HCT116 (cell line): Measurements from ENCODE around the gene KCNS3. TPM values are rescaled to one million over a fixed set of nuclear protein-coding genes. Genes with fewer than 3 reads are reported as not detected.

Experiments used
- ATAC-seq: fragments of 200-7000 bp; cut with Tn5 transposase; 2 replicates; pipeline ENCODE4 v1.9.1; 2020; ENCODE audit warnings: mild to moderate bottlenecking, moderate library complexity
- BruUV-seq: library from RNA; stranded (reverse); fragments of 400-500 nt; replicated peaks from 2 replicates; lab custom pipeline; 2021; lab: Mats Ljungman, UMichigan
- CTCF ChIA-PET: fragments of 300-600 bp; sonication (Branson Sonifier 250); formaldehyde crosslinking; loops from one replicate; lab custom pipeline; 2021; ENCODE audit warnings: antibody characterized with exemption; lab: Charles Lee
- POLR2A ChIA-PET: fragments of 300-600, 350-600 bp; sonication (Branson Sonifier 250); formaldehyde crosslinking; loops from one replicate; lab custom pipeline; 2021; ENCODE audit warnings: antibody characterized with exemption; lab: Charles Lee
- RAD21 ChIA-PET, 2 experiments: fragments of 300-600 bp; sonication (Branson Sonifier 250); formaldehyde crosslinking; loops; one replicate each; lab custom pipeline; 2023; ENCODE audit warnings: low total read pairs in 2 of 2; ENCODE audit not compliant: uncharacterized antibody in 2 of 2, unreplicated experiment in 2 of 2, low non-redundant PET in 1 of 2; lab: Charles Lee
- DNase-seq: peaks from one replicate; pipeline ENCODE4 v3.0.0-alpha.2; 2010; ENCODE audit warnings: low read depth, low spot score
- H2AFZ ChIP-seq: fragments of 200-600 bp; shearing (Covaris generic), sonication (generic); 2 replicates; pipeline ENCODE4 v1.6.1; 2017; ENCODE audit warnings: low read depth, mixed run types, mixed read lengths, antibody characterized with exemption, low read length; ENCODE audit not compliant: poor library complexity, severe bottlenecking
- H3K27ac ChIP-seq: 2 replicates; pipeline ENCODE4 v1.5.1; 2012; ENCODE audit warnings: low read depth, low read length
- H3K27me3 ChIP-seq: fragments of 200-600 bp; sonication (generic); 2 replicates; pipeline ENCODE4 v1.6.1; 2016; ENCODE audit warnings: mixed run types, low read length, mixed read lengths; ENCODE audit not compliant: insufficient read depth
- H3K36me3 ChIP-seq, 2 experiments: fragments of 200-500 bp in 1 of 2; fragments of 200-600 bp in 1 of 2; sonication (Bioruptor generic) in 1 of 2; sonication (generic) in 1 of 2; 2 replicates each; pipeline versions ENCODE4 v1.5.1 to v1.6.1; 2014 to 2016; ENCODE audit warnings: low read length in 2 of 2, inconsistent platforms in 1 of 2, mixed read lengths in 1 of 2, mixed run types in 1 of 2; ENCODE audit not compliant: insufficient read depth in 2 of 2, control insufficient read depth in 1 of 2
- H3K4me1 ChIP-seq, 2 experiments: fragments of 200-600 bp in 1 of 2; sonication (generic) in 1 of 2; 2 replicates each; pipeline versions ENCODE4 v1.5.1 to v1.6.1; 2012 to 2017; ENCODE audit warnings: low read length in 2 of 2, inconsistent platforms in 1 of 2, mild to moderate bottlenecking in 1 of 2, mixed read lengths in 1 of 2, mixed run types in 1 of 2, moderate library complexity in 1 of 2; ENCODE audit not compliant: insufficient read depth in 2 of 2, control insufficient read depth in 1 of 2
- H3K4me2 ChIP-seq: fragments of 200-600 bp; sonication (generic); 2 replicates; pipeline ENCODE4 v1.6.1; 2017; ENCODE audit warnings: mixed run types, low read length, mixed read lengths
- H3K4me3 ChIP-seq, 2 experiments: fragments of 200-600 bp in 1 of 2; sonication (generic) in 1 of 2; replicated peaks in 1 of 2; 2 replicates each; pipeline ENCODE4 v1.5.1; 2011 to 2016; ENCODE audit warnings: low read length in 2 of 2, control low read depth in 1 of 2, low read depth in 1 of 2, mild to moderate bottlenecking in 1 of 2, mixed read lengths in 1 of 2, mixed run types in 1 of 2
- H3K79me2 ChIP-seq: fragments of 200-600 bp; sonication (generic); 2 replicates; pipeline ENCODE4 v1.6.1; 2017; ENCODE audit warnings: mild to moderate bottlenecking, mixed run types, low read length, moderate library complexity, mixed read lengths; ENCODE audit not compliant: insufficient read depth
- H3K9ac ChIP-seq: fragments of 200-600 bp; sonication (generic); 2 replicates; pipeline ENCODE4 v1.6.1; 2016; ENCODE audit warnings: low read length, mixed read lengths
- H3K9me2 ChIP-seq: fragments of 200-600 bp; sonication (generic), shearing (Covaris generic); 2 replicates; pipeline ENCODE4 v1.6.1; 2017; ENCODE audit warnings: mixed run types, mild to moderate bottlenecking, moderate library complexity; ENCODE audit not compliant: insufficient read depth
- H3K9me3 ChIP-seq, 2 experiments: fragments of 200-500 bp in 1 of 2; fragments of 200-600 bp in 1 of 2; sonication (Bioruptor generic) in 1 of 2; sonication (generic) in 1 of 2; 2 replicates each; pipeline ENCODE4 v1.6.1; 2014 to 2017; ENCODE audit warnings: low read length in 2 of 2, mixed read lengths in 2 of 2, inconsistent platforms in 1 of 2, low read depth in 1 of 2, mild to moderate bottlenecking in 1 of 2, mixed run types in 1 of 2, moderate library complexity in 1 of 2; ENCODE audit not compliant: control insufficient read depth in 1 of 2, insufficient read depth in 1 of 2
- H4K20me1 ChIP-seq: fragments of 200-600 bp; sonication (generic), shearing (Covaris generic); 2 replicates; pipeline ENCODE4 v1.6.1; 2017; ENCODE audit warnings: mixed run types, mild to moderate bottlenecking, moderate library complexity; ENCODE audit not compliant: insufficient read depth
- CEBPB ChIP-seq: IDR thresholded peaks from 2 replicates; pipeline ENCODE4 v1.6.1; 2012; ENCODE audit warnings: low read depth
- CTCF ChIP-seq, 3 experiments: fragments of 200-600 bp in 1 of 3; sonication (generic) in 1 of 3; IDR thresholded peaks in 2 of 3; conservative IDR thresholded peaks in 1 of 3; 2 replicates each; pipeline ENCODE4 v1.5.1; 2012 to 2017; ENCODE audit warnings: low read depth in 2 of 3, low read length in 2 of 3, antibody characterized with exemption in 1 of 3, borderline replicate concordance in 1 of 3, control low read depth in 1 of 3, mild to moderate bottlenecking in 1 of 3, mixed read lengths in 1 of 3, mixed run types in 1 of 3, moderate library complexity in 1 of 3; ENCODE audit not compliant: insufficient read depth in 1 of 3
- EGR1 ChIP-seq: IDR thresholded peaks from 2 replicates; pipeline ENCODE4 v1.6.1; 2012; ENCODE audit warnings: low read depth
- ELF1 ChIP-seq: IDR thresholded peaks from 2 replicates; pipeline ENCODE4 v1.6.1; 2012; ENCODE audit warnings: low read depth, borderline replicate concordance
- EZH2 ChIP-seq: fragments of 200-600 bp; sonication (generic); IDR thresholded peaks from 2 replicates; pipeline ENCODE4 v1.6.1; 2017; ENCODE audit warnings: antibody characterized with exemption, mixed run types
- POLR2A ChIP-seq: IDR thresholded peaks from 2 replicates; pipeline ENCODE4 v1.7.0; 2011; ENCODE audit warnings: borderline replicate concordance; ENCODE audit not compliant: insufficient read depth, insufficient read length; ENCODE audit errors: extremely low read depth
- SIN3A ChIP-seq: IDR thresholded peaks from 2 replicates; pipeline ENCODE4 v1.6.1; 2012; ENCODE audit warnings: low read depth
- SP1 ChIP-seq: IDR thresholded peaks from 2 replicates; pipeline ENCODE4 v1.6.1; 2012; ENCODE audit warnings: low read depth
- SRF ChIP-seq: IDR thresholded peaks from 2 replicates; pipeline ENCODE4 v1.6.1; 2012; ENCODE audit warnings: low read depth
- YY1 ChIP-seq: IDR thresholded peaks from 2 replicates; pipeline ENCODE4 v1.6.1; 2011; ENCODE audit warnings: low read length, low read depth, moderate library complexity, mild to moderate bottlenecking; ENCODE audit not compliant: insufficient replicate concordance; ENCODE audit errors: extremely low read depth
- ZBTB33 ChIP-seq: IDR thresholded peaks from 2 replicates; pipeline ENCODE4 v1.6.1; 2011; ENCODE audit warnings: mild to moderate bottlenecking, low read length, moderate library complexity; ENCODE audit not compliant: insufficient replicate concordance; ENCODE audit errors: extremely low read depth
- ZFX ChIP-seq: fragments of 450-650 bp; IDR thresholded peaks from 2 replicates; pipeline ENCODE4 v1.6.1; 2017
- ZNF274 ChIP-seq: fragments of 200-500 bp; sonication (Bioruptor generic); IDR thresholded peaks from 2 replicates; pipeline ENCODE4 v1.6.1; 2014; ENCODE audit warnings: mild to moderate bottlenecking, low read depth, low read length, inconsistent platforms
- intact Hi-C: fragments of 100-400 bp; cut with micrococcal nuclease; formaldehyde crosslinking; loops from 2 replicates; pipeline ENCODE4 v1.10.0; 2022
- total RNA-seq: library from RNA; stranded (reverse); gene quantifications from one replicate; pipeline ENCODE4 v1.2.1, GENCODE V29; 2021; ENCODE audit not compliant: unreplicated experiment

Gene KCNS3
- total RNA-seq, 1 experiment from 2014 or later = 5.2 TPM

GRCh38 chr2:17871639-17872038 lies 6.8 kb upstream of the KCNS3 start:
- POLR2A ChIA-PET = no interaction called here
- peaks cover 0 to 8% of the 10 kb centered on the region in 2 experiments; a peak in 2 of 4 replicates for H3K4me1 ChIP-seq
- no peaks in the 10 kb centered on the region for H3K9me2 ChIP-seq
- no peak for DNase-seq
- ATAC-seq = no peak
- RAD21 ChIA-PET = no interaction called here
- H3K27ac ChIP-seq = no peak overlapping the region
- H3K4me3 ChIP-seq = no peak overlapping the region
- H4K20me1 ChIP-seq = no peaks in the 10 kb centered on the region
- no peaks in the 10 kb centered on the region for H3K79me2 ChIP-seq
- no peak overlapping the region for H3K9ac ChIP-seq
- TF ChIP-seq SP1 = no peak
- TF ChIP-seq ZFX = no peak
- no peak for TF ChIP-seq YY1
- no peak for TF ChIP-seq ZBTB33
- TF ChIP-seq CEBPB = no peak
- no peak for TF ChIP-seq CTCF (IDR thresholded peaks at IDR 0.05 in 2 of 3, conservative IDR thresholded peaks at IDR 0.05 in 1 of 3; ENCODE audit: borderline replicate concordance in 1 of 3, insufficient read depth in 1 of 3, low read depth in 2 of 3, low read length in 2 of 3)
- no peak for TF ChIP-seq EGR1
- no peak for TF ChIP-seq SRF
- TF ChIP-seq EZH2 = no peak
- TF ChIP-seq ELF1 = no peak
- TF ChIP-seq SIN3A = no peak
- no peak for TF ChIP-seq POLR2A
- TF ChIP-seq ZNF274 = no peak
- no peak overlapping the region for H2AFZ ChIP-seq
- H3K36me3 ChIP-seq = no peaks in the 10 kb centered on the region
- CTCF ChIA-PET = no interaction called here
- H3K27me3 ChIP-seq = peaks cover 12% of the 10 kb centered on the region; the same call in 1 of the 2 replicates
- no peak overlapping the region for H3K4me2 ChIP-seq
- BruUV-seq = no TSS peak
- H3K9me3 ChIP-seq = no peaks in the 10 kb centered on the region
- intact Hi-C loops = no loop called here
